Stimulated activated CD4-positive, alpha-beta T cell treated with anti-CD3 and anti-CD28 coated beads, Interleukin-15, amount 100 ng/mL, for 1 hour (primary cell): Measurements from ENCODE around the gene BEND3.
"Not testable (repeated sequence)": the region's sequence is repeated elsewhere in the genome, so short reads cannot be mapped to it uniquely, and the experiment has no call there.

ENCODE experiments used
- DNase-seq, 2 donors: peaks; one replicate each; pipeline ENCODE4 v3.0.0-alpha.2; 2020; ENCODE audit warnings: low read depth in 1 of 2, low spot score in 1 of 2

Gene BEND3

DNA sequence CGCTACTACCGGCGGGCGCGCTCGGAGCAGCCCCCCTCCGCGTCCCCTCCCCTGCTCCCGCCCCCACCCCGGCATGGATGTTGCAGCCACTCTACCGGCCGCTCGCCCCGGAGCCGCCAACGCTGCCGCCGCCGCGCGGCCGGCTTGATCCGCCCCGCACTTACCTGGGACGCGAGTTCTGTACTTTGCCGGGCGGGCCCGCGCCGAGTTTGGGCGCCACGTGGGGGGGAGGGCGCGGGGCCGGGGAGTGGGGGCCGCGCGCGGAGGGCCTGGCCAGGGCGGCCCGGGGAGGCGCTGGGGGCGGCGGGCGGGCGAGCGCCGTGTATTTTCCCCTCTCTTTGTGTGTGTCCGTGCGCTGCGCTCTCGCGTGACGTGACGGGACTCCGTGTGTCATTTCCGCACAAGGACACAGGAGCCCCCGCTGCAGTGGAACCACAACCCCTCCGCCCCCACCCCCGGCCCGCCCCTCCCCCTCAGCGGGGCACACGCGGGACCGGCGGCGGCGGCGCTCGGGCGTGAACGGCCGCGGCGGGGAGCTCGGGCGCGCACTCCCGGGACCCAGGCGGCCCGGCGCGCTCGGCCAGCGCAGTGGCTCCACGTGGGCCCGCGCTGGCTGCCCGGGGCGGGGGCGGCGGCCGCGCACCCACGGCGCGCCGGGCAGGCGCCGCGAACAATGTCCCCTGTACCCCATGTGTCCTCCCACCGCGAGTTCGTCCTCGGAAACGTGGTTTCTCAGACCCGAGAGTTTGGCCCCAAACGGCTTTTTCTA, at the start of gene BEND3:
Gene BEND3, minus strand, starts transcription at position 590 of the 769 bp plus-strand sequence. CDS start 16,230 bp downstream, outside the sequence.
- DNase-seq: peak in 1 of 2 donors; percentile 30

DNA sequence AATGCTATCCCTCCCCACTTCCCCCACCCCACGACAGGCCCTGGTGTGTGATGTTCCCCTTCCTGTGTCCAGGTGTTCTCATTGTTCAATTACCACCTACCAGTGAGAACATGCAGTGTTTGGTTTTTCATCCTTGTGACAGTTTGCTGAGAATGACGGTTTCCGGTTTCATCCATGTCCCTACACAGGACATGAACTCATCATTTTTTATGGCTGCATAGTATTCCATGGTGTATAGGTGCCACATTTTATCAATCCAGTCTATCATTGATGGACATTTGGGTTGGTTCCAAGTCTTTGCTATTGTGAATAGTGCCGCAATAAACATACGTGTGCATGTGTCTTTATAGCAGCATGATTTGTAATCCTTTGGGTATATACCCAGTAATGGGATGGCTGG, 49.0 kb upstream of the BEND3 start:
- not testable (repeated sequence) for DNase-seq

DNA sequence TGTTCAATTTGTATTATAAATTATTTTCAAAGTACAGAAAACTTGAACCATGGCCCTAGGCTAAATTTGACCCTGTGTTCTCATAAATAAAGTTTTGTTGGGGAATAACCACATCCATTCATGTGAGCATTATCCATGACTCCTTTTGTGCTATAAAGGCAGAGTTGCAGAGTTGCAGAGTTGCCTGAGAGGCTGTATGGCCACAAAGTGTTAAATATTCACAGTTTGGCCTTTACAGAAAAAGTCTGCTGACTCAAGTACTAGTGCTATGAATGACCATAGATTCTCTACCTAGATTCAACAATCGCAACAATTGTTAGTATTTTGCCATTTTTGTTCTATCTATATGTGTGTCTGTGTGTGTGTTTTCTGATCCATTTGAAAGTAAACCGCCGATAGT, 46.2 kb upstream of the BEND3 start:
- no peak for DNase-seq

DNA sequence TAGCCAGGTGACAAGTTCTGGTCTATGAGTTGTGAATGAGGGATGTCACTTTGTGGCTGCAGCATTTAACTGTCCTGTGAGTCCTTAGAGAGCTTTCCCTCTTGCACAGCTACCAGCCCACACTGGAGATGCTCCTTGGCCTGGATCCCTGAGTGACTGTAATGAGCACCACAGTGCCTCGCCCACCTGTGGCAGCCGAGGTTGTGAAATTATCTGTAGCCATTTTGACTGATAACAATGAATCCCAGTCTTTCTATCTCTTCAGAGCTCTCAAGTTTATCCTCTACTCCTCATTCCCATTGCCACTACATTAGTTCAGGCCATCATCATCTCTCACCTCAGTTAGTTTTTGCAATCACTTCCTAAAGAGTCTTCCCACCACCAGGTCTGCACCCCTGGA, 41.3 kb upstream of the BEND3 start:
- no peak for DNase-seq

DNA sequence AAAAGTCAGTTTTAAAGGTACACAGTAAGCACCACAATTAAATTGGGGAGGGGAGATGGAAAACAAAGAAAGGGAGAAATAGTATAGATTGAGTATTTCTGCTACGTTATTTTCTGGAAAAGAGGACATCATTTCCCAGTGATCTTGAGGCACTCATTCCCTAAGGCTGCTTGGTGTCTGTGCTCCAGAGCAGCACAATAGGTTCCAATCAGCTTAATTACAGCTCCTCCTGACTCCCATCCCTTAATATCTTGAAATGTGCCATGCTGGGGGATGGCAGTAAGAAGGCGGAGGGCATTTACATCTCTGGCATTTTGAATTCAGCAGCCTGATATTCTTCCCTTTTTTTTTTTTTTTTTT, 39.5 kb upstream of the BEND3 start:
- no peak for DNase-seq

DNA sequence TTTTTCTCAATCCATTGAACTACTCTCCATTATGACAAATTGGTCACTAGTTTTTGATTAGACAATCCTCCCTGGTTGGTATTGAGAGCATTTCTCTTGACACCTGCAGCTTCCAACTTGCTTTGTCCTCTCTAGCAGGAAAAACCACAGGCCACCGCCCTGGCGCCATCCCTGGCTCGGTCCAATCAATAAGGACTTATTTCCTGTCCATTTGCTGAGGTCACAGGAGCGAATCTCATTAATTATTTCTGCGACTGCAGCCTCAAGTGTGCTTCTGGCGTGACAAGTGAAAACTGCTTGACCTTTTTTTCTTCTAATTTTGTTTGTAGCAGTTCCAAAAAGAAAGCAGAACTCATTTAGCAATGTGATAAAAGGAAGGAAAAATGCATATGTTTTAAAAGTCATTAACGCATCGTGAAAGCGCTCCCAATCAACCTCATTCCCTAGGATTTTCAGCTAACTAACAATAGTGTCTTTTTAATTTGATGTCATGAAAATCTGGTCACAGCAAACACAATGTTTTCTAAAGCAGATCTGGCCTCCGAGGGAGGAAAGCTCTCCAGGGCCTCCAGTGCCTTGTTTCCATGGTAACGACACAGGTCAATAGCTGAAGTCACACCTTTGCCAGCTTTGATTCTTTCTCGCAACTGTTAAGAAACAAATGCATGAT, 39.0 kb upstream of the BEND3 start:
- no peak for DNase-seq

GRCh38 chr6:107152638-107153430, 37.5 kb upstream of the BEND3 start:
- no peak for DNase-seq

DNA sequence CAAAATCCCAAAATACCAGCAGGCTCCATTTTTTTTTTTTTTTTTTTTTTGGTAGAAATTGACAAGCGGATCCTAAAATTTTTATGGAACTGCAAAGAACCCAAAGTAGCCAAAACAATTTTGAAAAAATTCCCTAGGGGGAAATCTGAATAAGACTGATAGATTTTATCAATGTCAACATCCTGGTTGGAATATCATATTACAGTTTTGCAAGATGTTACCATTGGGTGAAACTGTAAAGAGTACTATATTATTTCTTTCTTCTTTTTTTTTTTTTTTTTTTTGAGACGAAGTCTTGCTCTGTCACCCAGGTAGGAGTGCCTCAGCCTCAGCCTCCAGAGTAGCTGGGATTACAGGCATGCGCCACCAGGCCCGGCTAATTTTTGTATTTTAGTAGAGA, 29.4 kb upstream of the BEND3 start:
- no peak for DNase-seq

GRCh38 chr6:107144014-107144413, 28.7 kb upstream of the BEND3 start:
- no peak for DNase-seq

DNA sequence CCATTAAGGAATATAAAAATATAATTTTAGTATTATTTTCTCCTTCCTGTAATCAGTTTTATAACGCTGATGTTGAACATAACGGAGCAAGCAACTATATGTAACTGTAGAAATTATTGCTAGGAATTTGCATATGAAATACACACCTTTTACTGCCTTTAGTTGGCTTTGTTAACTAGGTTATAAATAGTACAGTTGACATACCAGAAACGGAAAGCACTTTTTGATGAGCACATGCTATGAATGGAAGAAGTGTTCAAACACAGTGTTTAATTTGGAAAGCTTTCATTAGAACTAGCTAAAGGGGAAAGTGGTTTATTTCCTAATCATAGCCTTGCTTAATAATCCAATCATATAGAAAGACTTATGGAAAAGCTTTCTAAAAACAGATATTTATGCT, 25.3 kb upstream of the BEND3 start:
- DNase-seq: no peak

DNA sequence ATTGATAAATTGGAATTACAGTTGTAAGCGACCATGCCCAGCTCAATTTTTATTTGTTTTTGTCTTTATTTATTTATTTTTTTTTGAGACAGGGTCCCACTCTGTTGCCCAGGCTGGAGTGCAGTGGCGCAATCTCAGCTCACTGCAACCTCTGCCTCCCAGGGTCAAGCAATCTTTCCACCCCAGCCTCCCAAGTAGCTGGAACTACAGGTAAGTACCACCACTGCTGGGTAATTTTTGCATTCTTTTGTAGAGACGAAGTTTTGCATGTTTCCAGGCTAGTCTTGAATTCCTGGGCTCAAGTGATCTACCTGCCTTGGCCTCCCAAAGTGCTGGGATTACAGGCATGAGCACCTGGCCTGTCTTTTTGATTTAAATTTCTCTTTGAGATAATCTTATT, 21.0 kb upstream of the BEND3 start:
- not testable (repeated sequence) for DNase-seq

GRCh38 chr6:107135048-107135680, 19.8 kb upstream of the BEND3 start:
- DNase-seq: not testable (repeated sequence)

- DNase-seq: no peak
Observed at GRCh38 chr6:107132330-107132954, 17.1 kb upstream of the BEND3 start.

GRCh38 chr6:107129370-107129925, 14.1 kb upstream of the BEND3 start:
- DNase-seq: no peak

DNA sequence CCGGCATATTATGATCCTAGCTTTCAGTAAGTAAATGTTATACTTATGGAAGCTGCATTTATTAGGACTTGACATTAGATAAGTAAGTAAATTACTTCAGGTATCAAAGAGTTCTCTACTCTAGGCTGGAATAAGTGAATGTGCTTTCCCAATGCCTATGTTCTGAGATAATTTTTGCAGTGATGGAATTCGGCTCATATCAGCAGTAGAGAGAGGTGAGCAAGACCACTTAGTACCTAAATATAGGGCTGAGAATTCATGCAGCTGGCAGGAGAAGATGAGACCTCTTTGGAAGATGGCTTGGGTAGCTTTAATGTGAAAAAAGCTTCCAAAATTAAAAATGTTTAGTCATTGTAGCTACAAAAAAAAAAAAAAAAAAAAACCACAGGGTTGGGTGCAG, 13.3 kb upstream of the BEND3 start:
- DNase-seq: no peak

GRCh38 chr6:107128175-107128574, 12.9 kb upstream of the BEND3 start:
- no peak for DNase-seq

- no peak for DNase-seq
Observed at GRCh38 chr6:107125771-107126170, 10.5 kb upstream of the BEND3 start.

GRCh38 chr6:107124934-107125348, 9.6 kb upstream of the BEND3 start:
- no peak for DNase-seq

DNA sequence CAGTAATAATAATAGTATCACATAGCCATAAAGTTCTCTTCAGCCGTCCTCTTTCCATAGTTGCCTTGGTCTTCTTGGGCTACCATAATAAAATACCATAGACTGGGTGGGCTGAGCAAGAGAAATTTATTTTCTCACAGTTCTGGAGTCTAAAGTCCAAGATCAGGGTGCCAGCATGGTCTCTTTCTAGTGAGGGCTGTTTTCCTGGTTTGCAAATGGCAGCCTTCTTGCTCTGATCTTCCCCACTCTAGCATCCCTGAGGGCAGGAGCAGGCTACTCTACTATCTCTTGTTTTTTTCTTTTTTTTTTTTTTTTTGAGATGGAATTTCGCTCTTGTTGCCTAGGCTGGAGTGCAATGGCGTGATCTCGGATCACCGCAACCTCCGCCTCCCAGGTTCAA, 8.2 kb upstream of the BEND3 start:
- no peak for DNase-seq

- no peak for DNase-seq
Observed at GRCh38 chr6:107122748-107123147, 7.4 kb upstream of the BEND3 start.
